ENCODE results near the gene BCORL1. TPM values are rescaled to one million over a fixed set of nuclear protein-coding genes. Genes with fewer than 3 reads are reported as not detected.

Gene BCORL1
- total RNA-seq, 1 experiment from 2014 or later, result 30.8 TPM

- ATAC-seq (no peak), DNase-seq (ENCODE audit: low read depth, low spot score) (no peak)
- POLR2A ChIA-PET, result no interaction called here
- H3K79me2 ChIP-seq (ENCODE audit: insufficient read depth, low read length), result no peaks in the 10 kb centered on the region
- no peak overlapping the region for H3K27ac ChIP-seq (ENCODE audit: low read depth, low read length)
- no peak overlapping the region for H3K4me2 ChIP-seq (ENCODE audit: low read length)
- no peaks in the 10 kb centered on the region for H3K9me3 ChIP-seq (ENCODE audit: control insufficient read depth in 1 of 2, insufficient read depth in 1 of 2, low read depth in 1 of 2, low read length in 2 of 2)
- H3K4me1 ChIP-seq (ENCODE audit: control insufficient read depth in 1 of 2, insufficient read depth in 2 of 2, low read length in 2 of 2), result peaks cover 7 to 20% of the 10 kb centered on the region in 2 experiments
- H4K20me1 ChIP-seq (ENCODE audit: insufficient read depth), result no peaks in the 10 kb centered on the region
- TF ChIP-seq ZNF274 (IDR thresholded peaks at IDR 0.05; ENCODE audit: low read depth, low read length) (no peak), ZFX (IDR thresholded peaks at IDR 0.05) (no peak), MAX (IDR thresholded peaks at IDR 0.05) (no peak), CTCF (IDR thresholded peaks at IDR 0.05 in 2 of 3, conservative IDR thresholded peaks at IDR 0.05 in 1 of 3; ENCODE audit: borderline replicate concordance in 1 of 3, insufficient read depth in 1 of 3, low read depth in 2 of 3, low read length in 2 of 3) (no peak), EGR1 (IDR thresholded peaks at IDR 0.05; ENCODE audit: low read depth) (no peak), FOSL1 (IDR thresholded peaks at IDR 0.05; ENCODE audit: low read depth) (no peak), SRF (IDR thresholded peaks at IDR 0.05; ENCODE audit: low read depth) (no peak), TCF7L2 (IDR thresholded peaks at IDR 0.05; ENCODE audit: borderline replicate concordance, extremely low read depth, insufficient read depth, insufficient read length) (no peak), SIN3A (IDR thresholded peaks at IDR 0.05; ENCODE audit: low read depth) (no peak), POLR2AphosphoS5 (IDR thresholded peaks at IDR 0.05; ENCODE audit: low read depth, low read length) (no peak), POLR2A (IDR thresholded peaks at IDR 0.05; ENCODE audit: borderline replicate concordance, extremely low read depth, insufficient read depth, insufficient read length) (no peak), ZBTB33 (IDR thresholded peaks at IDR 0.05; ENCODE audit: extremely low read depth, insufficient replicate concordance, low read length) (no peak), EZH2phosphoT487 (IDR thresholded peaks at IDR 0.05; ENCODE audit: borderline replicate concordance) (no peak), YY1 (IDR thresholded peaks at IDR 0.05; ENCODE audit: extremely low read depth, insufficient replicate concordance, low read depth, low read length) (no peak)
- intact Hi-C loops (cut with micrococcal nuclease), result no loop called here
- H3K4me3 ChIP-seq (replicated peaks in 1 of 2; ENCODE audit: low read depth in 1 of 2, low read length in 2 of 2), result no peak overlapping the region
- H3K9me2 ChIP-seq (ENCODE audit: insufficient read depth), result no peaks in the 10 kb centered on the region
- no peak overlapping the region for H2AFZ ChIP-seq (ENCODE audit: low read depth, low read length, poor library complexity, severe bottlenecking)
- CTCF ChIA-PET, result no interaction called here
- RAD21 ChIA-PET (ENCODE audit: low non-redundant PET in 1 of 2, low total read pairs in 2 of 2, uncharacterized antibody in 2 of 2, unreplicated experiment in 2 of 2), result no interaction called here
- no TSS peak for BruUV-seq (replicated peaks)
- H3K36me3 ChIP-seq (ENCODE audit: control insufficient read depth in 1 of 2, insufficient read depth in 2 of 2, low read length in 2 of 2), result no peaks in the 10 kb centered on the region
- no peaks in the 10 kb centered on the region for H3K27me3 ChIP-seq (ENCODE audit: insufficient read depth, low read length)
- no peak overlapping the region for H3K9ac ChIP-seq (ENCODE audit: low read length)
These were observed 18.7 kb upstream of the BCORL1 start for GRCh38 chrX:129963729-129964128.
